ENCODE data around the gene MYO3A. TPM values are rescaled to one million over a fixed set of nuclear protein-coding genes. Genes with fewer than 3 reads are reported as not detected.

MYO3A gene
- total RNA-seq, 1 experiment from 2014 or later, result not detected

GRCh38 chr10:26112532-26112931, 178.5 kb downstream of the MYO3A start:
- Mint-ChIP-seq H3K36me3 (ENCODE audit: insufficient read depth, unreplicated experiment) (no peaks in the 10 kb centered on the region), H3K27ac (ENCODE audit: unreplicated experiment) (no peak overlapping the region), H3K9me3 (ENCODE audit: unreplicated experiment) (no peaks in the 10 kb centered on the region), H3K4me3 (ENCODE audit: unreplicated experiment) (no peak overlapping the region), H3K27me3 (ENCODE audit: insufficient read depth, unreplicated experiment) (peaks cover 9% of the 10 kb centered on the region), H3K4me1 (ENCODE audit: low read depth, unreplicated experiment) (no peaks in the 10 kb centered on the region)
- no TSS peak for BruUV-seq (replicated peaks)
- no peaks in the 10 kb centered on the region for H3K9me3 ChIP-seq
- intact Hi-C loops (cut with micrococcal nuclease; ENCODE audit: unreplicated experiment), result no loop called here
- CTCF ChIA-PET, result no interaction called here
- no peaks in the 10 kb centered on the region for H3K4me1 ChIP-seq
- no peak overlapping the region for H3K4me3 ChIP-seq (ENCODE audit: low read depth, low read length)
- TF ChIP-seq CTCF (IDR thresholded peaks at IDR 0.05; ENCODE audit: insufficient read depth in 1 of 2, low read depth in 1 of 2, low read length in 1 of 2, severe bottlenecking in 1 of 2, unreplicated experiment in 1 of 2), result no peak
- no peak for DNase-seq
- H3K27me3 ChIP-seq (replicated peaks; ENCODE audit: control insufficient read depth, insufficient read depth, low read length), result no peaks in the 10 kb centered on the region
- POLR2A ChIA-PET, result no interaction called here
- no peaks in the 10 kb centered on the region for H3K36me3 ChIP-seq (ENCODE audit: control insufficient read depth, insufficient read depth, low read length)

DNA sequence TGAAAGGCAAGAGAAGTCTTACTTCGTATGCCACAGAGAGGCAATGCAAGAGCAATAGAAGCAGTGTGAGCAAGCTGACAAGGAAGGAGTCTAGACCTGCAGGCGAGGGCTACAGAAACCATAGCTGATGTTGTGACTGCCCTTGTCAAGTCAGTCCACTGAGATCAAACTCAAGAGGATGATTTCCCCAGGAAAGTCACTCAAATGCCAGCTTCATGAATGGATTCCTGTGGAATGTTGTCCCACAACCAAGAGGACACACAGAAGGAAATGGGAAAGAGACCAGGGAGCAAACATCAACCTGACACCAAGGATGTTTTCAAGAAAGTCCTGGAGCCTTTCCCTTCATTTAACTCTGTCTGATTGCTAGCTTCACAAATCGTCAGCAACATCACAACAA, 204.6 kb downstream of the MYO3A start:
- Mint-ChIP-seq H3K9me3 (ENCODE audit: unreplicated experiment) (peaks cover 12% of the 10 kb centered on the region), H3K27ac (ENCODE audit: unreplicated experiment) (no peak overlapping the region), H3K36me3 (ENCODE audit: insufficient read depth, unreplicated experiment) (no peaks in the 10 kb centered on the region), H3K4me3 (ENCODE audit: unreplicated experiment) (no peak overlapping the region), H3K27me3 (ENCODE audit: insufficient read depth, unreplicated experiment) (peaks cover 5% of the 10 kb centered on the region), H3K4me1 (ENCODE audit: low read depth, unreplicated experiment) (no peaks in the 10 kb centered on the region)
- Histone ChIP-seq H3K4me1 (no peaks in the 10 kb centered on the region), H3K9me3 (0 out of 2 replicates have a peak, but pooled peaks cover 9% of the 10 kb centered on the region), H3K36me3 (ENCODE audit: control insufficient read depth, insufficient read depth, low read length) (no peaks in the 10 kb centered on the region), H3K4me3 (ENCODE audit: low read depth, low read length) (no peak overlapping the region), H3K27me3 (replicated peaks; ENCODE audit: control insufficient read depth, insufficient read depth, low read length) (no peaks in the 10 kb centered on the region)
- intact Hi-C loops (cut with micrococcal nuclease; ENCODE audit: unreplicated experiment), result no loop called here
- BruUV-seq (replicated peaks), result no TSS peak
- POLR2A ChIA-PET, result no interaction called here
- no peak for TF ChIP-seq CTCF (IDR thresholded peaks at IDR 0.05; ENCODE audit: insufficient read depth in 1 of 2, low read depth in 1 of 2, low read length in 1 of 2, severe bottlenecking in 1 of 2, unreplicated experiment in 1 of 2)
- CTCF ChIA-PET, result no interaction called here
- no peak for DNase-seq

DNA sequence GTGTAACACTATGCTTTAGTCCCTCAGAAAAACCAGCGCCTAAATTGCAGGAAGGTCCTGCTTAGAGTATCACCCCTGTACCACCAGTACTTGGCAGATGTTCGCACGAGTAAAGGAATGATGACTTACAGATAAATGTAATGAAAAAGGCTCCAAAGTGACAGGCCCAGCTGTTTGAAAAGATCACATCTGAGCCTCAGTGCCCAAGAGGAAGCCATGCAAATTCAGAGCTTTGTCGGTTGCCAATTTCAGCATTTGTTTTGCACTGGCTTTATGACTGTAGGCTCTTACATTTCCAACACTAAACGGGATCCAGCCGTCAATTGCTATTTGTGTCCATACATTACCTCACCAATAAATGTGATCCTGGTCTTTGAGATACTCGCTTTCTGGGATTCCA, 222.0 kb downstream of the MYO3A start:
- ChIA-PET POLR2A (no interaction called here), CTCF (interaction anchor here (0.7 kb wide), 1 partner anchor 949 kb away, joined by 4 read pairs; no protein-coding TSS in a partner anchor)
- no peaks in the 10 kb centered on the region for H3K4me1 ChIP-seq
- no peak overlapping the region for H3K4me3 ChIP-seq (ENCODE audit: low read depth, low read length)
- no peaks in the 10 kb centered on the region for H3K9me3 ChIP-seq
- no peak for TF ChIP-seq CTCF (IDR thresholded peaks at IDR 0.05; ENCODE audit: insufficient read depth in 1 of 2, low read depth in 1 of 2, low read length in 1 of 2, severe bottlenecking in 1 of 2, unreplicated experiment in 1 of 2)
- Mint-ChIP-seq H3K9me3 (ENCODE audit: unreplicated experiment) (no peaks in the 10 kb centered on the region), H3K4me3 (ENCODE audit: unreplicated experiment) (no peak overlapping the region), H3K36me3 (ENCODE audit: insufficient read depth, unreplicated experiment) (no peaks in the 10 kb centered on the region), H3K4me1 (ENCODE audit: low read depth, unreplicated experiment) (no peaks in the 10 kb centered on the region), H3K27ac (ENCODE audit: unreplicated experiment) (no peak overlapping the region), H3K27me3 (ENCODE audit: insufficient read depth, unreplicated experiment) (peaks cover 11% of the 10 kb centered on the region)
- BruUV-seq (replicated peaks), result no TSS peak
- intact Hi-C loops (cut with micrococcal nuclease; ENCODE audit: unreplicated experiment), result loop anchor here (5.0 kb wide), 1 partner anchor 279 kb away; no protein-coding TSS in a partner anchor
- no peak for DNase-seq
- H3K27me3 ChIP-seq (replicated peaks; ENCODE audit: control insufficient read depth, insufficient read depth, low read length), result no peaks in the 10 kb centered on the region
- no peaks in the 10 kb centered on the region for H3K36me3 ChIP-seq (ENCODE audit: control insufficient read depth, insufficient read depth, low read length)

Data from Caco-2 (cell line).